Activated B cell treated with CpG ODN at 0.5 μM for 24 hours (primary cell): ENCODE measurements around the gene CCDC102B. TPM values are rescaled to one million over a fixed set of nuclear protein-coding genes. Genes with fewer than 3 reads are reported as not detected.

ENCODE experiments used
- ATAC-seq: fragments of 200-7000 bp; cut with Tn5 transposase; one replicate; pipeline ENCODE4 v1.10.0; 2021; ENCODE audit warnings: low read depth, mild to moderate bottlenecking, moderate library complexity
- CTCF ChIA-PET: fragments of 350-600 bp; sonication (Branson Sonifier 250); formaldehyde crosslinking; loops from one replicate; lab custom pipeline; 2021; ENCODE audit warnings: antibody characterized with exemption; lab: Charles Lee
- POLR2A ChIA-PET: fragments of 350-600 bp; sonication (Branson Sonifier 250); formaldehyde crosslinking; loops from one replicate; lab custom pipeline; 2021; ENCODE audit warnings: antibody characterized with exemption; lab: Charles Lee
- DNase-seq: peaks from one replicate; pipeline ENCODE4 v3.0.0; 2022
- H3K27ac Mint-ChIP-seq: one replicate; pipeline ENCODE4 v1.8.0; 2020; ENCODE audit warnings: mixed read lengths
- H3K27me3 Mint-ChIP-seq: one replicate; pipeline ENCODE4 v1.8.0; 2021; ENCODE audit warnings: mixed read lengths
- H3K36me3 Mint-ChIP-seq: one replicate; pipeline ENCODE4 v1.8.0; 2021; ENCODE audit warnings: low read depth, mixed read lengths
- H3K4me1 Mint-ChIP-seq: one replicate; pipeline ENCODE4 v1.8.0; 2021; ENCODE audit warnings: mixed read lengths
- H3K4me3 Mint-ChIP-seq: one replicate; pipeline ENCODE4 v1.8.0; 2020; ENCODE audit warnings: mild to moderate bottlenecking, mixed read lengths
- H3K9me3 Mint-ChIP-seq: one replicate; pipeline ENCODE4 v1.8.0; 2020; ENCODE audit warnings: mixed read lengths
- intact Hi-C: fragments of 100-400 bp; cut with micrococcal nuclease; formaldehyde crosslinking; loops from one replicate; pipeline ENCODE4 v1.15.1; 2024
- total RNA-seq: library from RNA; stranded (reverse); gene quantifications from 2 replicates; pipeline ENCODE4 v1.2.3, GENCODE V29; 2022
- TF ChIP-seq, protein P1 (sequence below): fragments of 200-600 bp; IDR thresholded peaks from one replicate; pipeline ENCODE4 v1.8.0; 2022; ENCODE audit warnings: antibody characterized with exemption, mild to moderate bottlenecking

Gene CCDC102B
- total RNA-seq, 1 donor from 2014 or later, result 1.8 TPM

- intact Hi-C loops, result no loop called here
- POLR2A ChIA-PET, result no interaction called here
- DNase-seq, result no peak
- H3K27me3 Mint-ChIP-seq, result no peaks in the 10 kb centered on the region
- CTCF ChIA-PET, result no interaction called here
- H3K9me3 Mint-ChIP-seq, result no peaks in the 10 kb centered on the region
- no peak overlapping the region for H3K27ac Mint-ChIP-seq
- TF ChIP-seq, protein P1, sequence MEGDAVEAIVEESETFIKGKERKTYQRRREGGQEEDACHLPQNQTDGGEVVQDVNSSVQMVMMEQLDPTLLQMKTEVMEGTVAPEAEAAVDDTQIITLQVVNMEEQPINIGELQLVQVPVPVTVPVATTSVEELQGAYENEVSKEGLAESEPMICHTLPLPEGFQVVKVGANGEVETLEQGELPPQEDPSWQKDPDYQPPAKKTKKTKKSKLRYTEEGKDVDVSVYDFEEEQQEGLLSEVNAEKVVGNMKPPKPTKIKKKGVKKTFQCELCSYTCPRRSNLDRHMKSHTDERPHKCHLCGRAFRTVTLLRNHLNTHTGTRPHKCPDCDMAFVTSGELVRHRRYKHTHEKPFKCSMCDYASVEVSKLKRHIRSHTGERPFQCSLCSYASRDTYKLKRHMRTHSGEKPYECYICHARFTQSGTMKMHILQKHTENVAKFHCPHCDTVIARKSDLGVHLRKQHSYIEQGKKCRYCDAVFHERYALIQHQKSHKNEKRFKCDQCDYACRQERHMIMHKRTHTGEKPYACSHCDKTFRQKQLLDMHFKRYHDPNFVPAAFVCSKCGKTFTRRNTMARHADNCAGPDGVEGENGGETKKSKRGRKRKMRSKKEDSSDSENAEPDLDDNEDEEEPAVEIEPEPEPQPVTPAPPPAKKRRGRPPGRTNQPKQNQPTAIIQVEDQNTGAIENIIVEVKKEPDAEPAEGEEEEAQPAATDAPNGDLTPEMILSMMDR, result no peak
- H3K4me3 Mint-ChIP-seq, result no peak overlapping the region
- no peak for ATAC-seq
- no peaks in the 10 kb centered on the region for H3K4me1 Mint-ChIP-seq
- no peaks in the 10 kb centered on the region for H3K36me3 Mint-ChIP-seq
These were observed 174.3 kb downstream of the CCDC102B start for GRCh38 chr18:68972176-68972575.

DNA sequence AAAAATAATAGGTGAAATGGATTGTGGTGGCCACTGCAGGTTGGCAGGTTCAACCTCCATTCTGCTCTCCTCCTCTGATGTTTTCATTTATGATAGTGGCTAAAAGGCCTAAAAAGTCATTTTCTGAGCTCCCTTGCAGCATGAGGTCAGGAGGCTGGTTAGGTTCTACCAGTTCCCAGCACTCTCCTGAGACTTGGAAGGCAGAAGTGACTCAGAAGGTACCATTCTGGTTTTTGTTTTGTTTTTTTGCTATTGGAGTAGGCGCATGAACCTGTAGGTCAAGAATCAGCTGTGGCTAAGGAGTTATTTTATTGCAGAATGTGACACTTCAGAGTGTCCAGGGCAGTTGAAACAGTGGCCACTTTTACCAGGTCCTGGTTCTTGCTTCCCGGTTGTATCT is 181.9 kb downstream of the CCDC102B start:
- ATAC-seq, result no peak
- Mint-ChIP-seq H3K27ac (no peak overlapping the region), H3K9me3 (peaks cover 4% of the 10 kb centered on the region), H3K36me3 (no peaks in the 10 kb centered on the region), H3K4me1 (no peaks in the 10 kb centered on the region), H3K27me3 (no peaks in the 10 kb centered on the region), H3K4me3 (no peak overlapping the region)
- ChIA-PET POLR2A (no interaction called here), CTCF (no interaction called here)
- intact Hi-C loops, result no loop called here
- no peak for DNase-seq
- TF ChIP-seq, protein P1, result no peak

DNA sequence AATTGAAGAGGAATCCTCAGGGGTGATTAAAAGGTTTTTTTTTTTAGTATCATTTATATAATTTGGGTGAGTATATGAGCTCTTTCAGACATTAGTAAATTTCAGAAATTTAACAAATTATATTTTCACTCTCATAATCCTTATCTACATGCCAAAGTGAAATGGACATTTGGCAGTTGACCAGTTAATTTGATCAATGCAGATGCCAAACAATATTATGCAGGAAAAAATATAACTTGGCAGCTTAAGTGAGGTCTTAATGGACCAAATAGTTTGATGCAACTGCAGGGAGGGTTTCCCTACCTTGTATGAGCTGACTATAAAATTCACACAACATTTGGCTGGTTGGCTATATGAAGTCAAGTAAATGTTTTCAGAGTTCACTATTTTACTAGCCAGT is 185.2 kb downstream of the CCDC102B start:
- ChIA-PET POLR2A (no interaction called here), CTCF (no interaction called here)
- Mint-ChIP-seq H3K4me3 (no peak overlapping the region), H3K36me3 (no peaks in the 10 kb centered on the region), H3K27me3 (no peaks in the 10 kb centered on the region), H3K9me3 (peaks cover 7% of the 10 kb centered on the region), H3K27ac (no peak overlapping the region), H3K4me1 (no peaks in the 10 kb centered on the region)
- no peak for ATAC-seq
- DNase-seq, result no peak
- TF ChIP-seq, protein P1, result no peak
- intact Hi-C loops, result no loop called here

DNA sequence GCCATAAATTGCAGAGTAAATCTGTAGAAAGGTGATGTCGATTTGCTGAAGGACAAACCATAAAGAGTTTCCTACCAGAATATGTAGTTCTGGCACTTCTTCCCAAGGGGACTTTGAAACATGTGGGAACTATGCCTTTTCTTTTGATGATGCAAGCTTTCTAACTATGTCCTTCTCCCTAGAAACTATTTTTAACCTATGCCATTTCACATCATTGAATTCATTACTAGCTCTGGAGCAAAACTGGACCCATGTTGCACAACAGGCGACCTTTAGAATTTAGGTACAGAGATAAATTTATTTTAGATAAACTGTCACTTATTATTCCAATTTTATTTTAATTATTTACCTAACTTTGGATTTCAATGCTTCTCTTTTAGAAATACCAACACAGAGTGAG is 186.5 kb downstream of the CCDC102B start:
- Mint-ChIP-seq H3K4me1 (no peaks in the 10 kb centered on the region), H3K4me3 (no peak overlapping the region), H3K36me3 (no peaks in the 10 kb centered on the region), H3K27ac (no peak overlapping the region), H3K9me3 (peaks cover 7% of the 10 kb centered on the region), H3K27me3 (no peaks in the 10 kb centered on the region)
- TF ChIP-seq, protein P1, result no peak
- no peak for DNase-seq
- ChIA-PET CTCF (no interaction called here), POLR2A (no interaction called here)
- no peak for ATAC-seq
- intact Hi-C loops, result no loop called here

DNA sequence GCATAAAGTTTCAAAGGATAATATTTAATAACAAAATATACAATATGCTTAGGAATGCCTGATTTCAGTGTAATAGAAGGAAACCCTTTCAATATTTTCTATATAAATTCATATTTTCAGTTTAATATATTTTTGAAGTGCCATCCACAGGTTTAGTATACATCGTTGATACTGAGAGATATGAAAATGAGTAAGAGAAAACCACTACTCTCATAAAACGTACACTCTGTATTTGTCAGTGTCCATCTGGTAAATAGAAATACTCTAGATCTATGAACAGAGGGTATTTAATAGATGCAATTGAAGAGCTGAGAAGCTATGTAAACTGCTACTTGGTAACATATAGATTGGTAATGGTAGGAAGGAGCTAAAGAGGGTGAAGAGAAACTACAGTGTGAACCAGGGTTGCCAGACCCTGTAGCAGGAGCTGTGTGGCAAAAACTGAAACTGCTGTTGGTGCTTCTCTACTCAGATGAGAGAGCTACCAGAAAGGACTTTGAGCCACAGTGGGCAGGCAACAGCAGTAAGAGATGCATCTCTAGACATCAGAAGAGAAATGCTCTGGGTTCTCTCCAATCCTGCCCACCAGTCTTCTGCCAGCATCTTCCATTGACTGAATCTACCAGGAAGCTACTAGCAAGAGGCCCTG is 187.4 kb downstream of the CCDC102B start:
- Mint-ChIP-seq H3K9me3 (peaks cover 7% of the 10 kb centered on the region), H3K27me3 (no peaks in the 10 kb centered on the region), H3K4me3 (no peak overlapping the region), H3K27ac (no peak overlapping the region), H3K36me3 (no peaks in the 10 kb centered on the region), H3K4me1 (no peaks in the 10 kb centered on the region)
- ChIA-PET CTCF (no interaction called here), POLR2A (no interaction called here)
- DNase-seq (no peak), ATAC-seq (no peak)
- intact Hi-C loops, result no loop called here
- TF ChIP-seq, protein P1, result no peak
